Measurements from ENCODE around the gene HOXC6.

Gene HOXC6

DNA sequence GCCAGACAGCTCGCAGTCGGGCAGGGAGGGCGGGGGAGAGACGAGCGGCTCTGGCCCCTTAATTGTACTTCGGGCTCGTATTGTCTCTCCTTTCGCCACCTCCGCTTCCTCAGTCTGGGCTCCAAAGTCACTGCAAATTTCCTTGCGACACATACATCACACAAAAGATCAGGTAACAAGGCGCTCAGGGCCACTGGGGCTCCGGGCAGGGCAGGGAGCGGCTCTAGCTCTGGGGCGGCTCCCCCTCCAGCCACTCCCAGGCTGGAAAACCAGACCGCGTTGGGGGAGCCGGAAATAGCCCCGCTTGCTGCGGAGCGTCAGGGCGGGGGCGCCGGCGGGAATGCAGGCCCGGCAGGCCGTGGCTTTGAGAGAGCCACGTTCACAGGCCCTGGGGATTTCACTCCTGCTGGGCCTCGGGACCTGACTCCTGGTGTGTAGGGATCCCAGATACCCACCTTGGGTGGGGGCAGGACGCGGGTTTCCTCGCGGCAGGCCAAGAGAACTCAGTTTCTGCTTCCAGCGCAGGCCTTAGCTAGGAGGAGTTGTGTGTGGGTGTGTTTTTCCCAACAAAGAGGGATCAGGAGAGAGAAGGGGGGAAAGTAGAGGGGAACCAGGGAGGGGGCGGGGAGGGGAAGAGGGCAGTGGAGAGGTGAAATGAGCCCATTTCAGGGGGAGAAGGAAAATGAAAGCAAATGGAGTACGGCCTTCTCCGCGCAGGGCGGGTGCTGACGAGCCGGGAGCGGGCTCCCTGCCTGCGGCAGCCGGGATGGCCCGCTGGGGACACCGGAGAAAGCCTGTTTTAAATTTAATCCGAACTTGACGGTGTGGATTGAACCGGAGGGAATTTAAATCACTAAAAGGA lies 32.6 kb upstream of the HOXC6 start:
- H3K4me3 ChIP-seq (ENCODE audit: low read depth, low read length), result peak overlapping the region; percentile 17
- in situ Hi-C loops (cut with HindIII; ENCODE audit: low sequenced_read_pairs), result no loop called here

DNA sequence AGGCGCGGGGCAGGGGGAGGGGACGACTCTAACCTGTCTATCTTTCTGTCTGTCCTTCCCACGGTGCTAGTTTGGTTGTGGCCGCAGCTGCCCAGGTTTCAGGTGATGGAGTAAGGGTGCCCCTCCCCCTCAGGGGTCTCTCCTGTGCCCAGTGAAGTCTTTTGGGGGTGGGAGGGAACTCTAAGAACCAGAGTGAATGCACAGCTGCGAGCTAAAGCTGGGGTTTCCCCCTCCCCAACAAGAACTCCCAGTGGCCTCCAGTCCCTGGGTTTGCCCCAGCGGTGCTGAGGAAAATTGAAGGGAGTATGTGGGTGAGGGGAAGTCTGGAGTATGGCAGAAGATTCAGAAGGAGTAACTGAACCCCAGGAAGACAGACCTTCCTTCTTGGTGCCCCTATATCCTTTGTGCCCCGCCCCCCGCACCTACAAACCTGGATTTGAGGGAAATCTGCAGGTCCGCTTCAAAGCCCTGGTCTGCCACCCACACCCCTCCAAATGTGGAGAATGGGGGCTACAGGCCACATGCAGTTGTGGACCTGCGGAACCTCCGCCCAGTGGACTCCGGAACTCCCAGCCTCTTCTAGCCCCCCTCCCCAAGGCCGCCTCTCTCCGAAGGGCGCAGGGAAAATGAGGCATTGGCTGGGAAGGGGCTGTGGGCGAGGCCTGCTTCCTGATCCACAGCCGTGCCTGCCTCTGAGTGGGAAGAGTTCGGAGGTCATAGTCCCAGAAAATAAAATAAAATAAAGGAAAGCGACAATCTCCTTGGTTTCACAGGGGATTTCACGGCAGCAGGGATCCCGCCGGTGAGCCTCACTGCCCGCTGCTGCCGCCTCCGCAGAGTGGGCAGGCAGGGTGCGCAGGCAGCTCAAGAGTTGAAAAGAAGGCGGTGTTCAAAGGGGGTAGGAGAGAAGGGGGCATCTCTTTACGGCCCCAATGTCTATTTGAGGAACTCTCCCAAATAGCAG lies 31.7 kb upstream of the HOXC6 start:
- in situ Hi-C loops (cut with HindIII; ENCODE audit: low sequenced_read_pairs), result no loop called here
- no peak for DNase-seq (ENCODE audit: low read depth)
- TF ChIP-seq, protein P1, sequence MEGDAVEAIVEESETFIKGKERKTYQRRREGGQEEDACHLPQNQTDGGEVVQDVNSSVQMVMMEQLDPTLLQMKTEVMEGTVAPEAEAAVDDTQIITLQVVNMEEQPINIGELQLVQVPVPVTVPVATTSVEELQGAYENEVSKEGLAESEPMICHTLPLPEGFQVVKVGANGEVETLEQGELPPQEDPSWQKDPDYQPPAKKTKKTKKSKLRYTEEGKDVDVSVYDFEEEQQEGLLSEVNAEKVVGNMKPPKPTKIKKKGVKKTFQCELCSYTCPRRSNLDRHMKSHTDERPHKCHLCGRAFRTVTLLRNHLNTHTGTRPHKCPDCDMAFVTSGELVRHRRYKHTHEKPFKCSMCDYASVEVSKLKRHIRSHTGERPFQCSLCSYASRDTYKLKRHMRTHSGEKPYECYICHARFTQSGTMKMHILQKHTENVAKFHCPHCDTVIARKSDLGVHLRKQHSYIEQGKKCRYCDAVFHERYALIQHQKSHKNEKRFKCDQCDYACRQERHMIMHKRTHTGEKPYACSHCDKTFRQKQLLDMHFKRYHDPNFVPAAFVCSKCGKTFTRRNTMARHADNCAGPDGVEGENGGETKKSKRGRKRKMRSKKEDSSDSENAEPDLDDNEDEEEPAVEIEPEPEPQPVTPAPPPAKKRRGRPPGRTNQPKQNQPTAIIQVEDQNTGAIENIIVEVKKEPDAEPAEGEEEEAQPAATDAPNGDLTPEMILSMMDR (IDR thresholded peaks at IDR 0.05; ENCODE audit: low read depth, low read length, missing control alignments), result no peak
- peak overlapping the region; percentile 17 for H3K4me3 ChIP-seq (ENCODE audit: low read depth, low read length)

More for the DNA sequence above, 32.6 kb upstream of the HOXC6 start:
- no peak for DNase-seq (ENCODE audit: low read depth)
- TF ChIP-seq, protein P1 (IDR thresholded peaks at IDR 0.05; ENCODE audit: low read depth, low read length, missing control alignments), result no peak

- H3K4me3 ChIP-seq (ENCODE audit: low read depth, low read length), result no peak overlapping the region
- in situ Hi-C loops (cut with HindIII; ENCODE audit: low sequenced_read_pairs), result no loop called here
- TF ChIP-seq, protein P1 (IDR thresholded peaks at IDR 0.05; ENCODE audit: low read depth, low read length, missing control alignments), result no peak
- no peak for DNase-seq (ENCODE audit: low read depth)
These were observed 30.8 kb upstream of the HOXC6 start for GRCh38 chr12:53997204-53998109.

DNA sequence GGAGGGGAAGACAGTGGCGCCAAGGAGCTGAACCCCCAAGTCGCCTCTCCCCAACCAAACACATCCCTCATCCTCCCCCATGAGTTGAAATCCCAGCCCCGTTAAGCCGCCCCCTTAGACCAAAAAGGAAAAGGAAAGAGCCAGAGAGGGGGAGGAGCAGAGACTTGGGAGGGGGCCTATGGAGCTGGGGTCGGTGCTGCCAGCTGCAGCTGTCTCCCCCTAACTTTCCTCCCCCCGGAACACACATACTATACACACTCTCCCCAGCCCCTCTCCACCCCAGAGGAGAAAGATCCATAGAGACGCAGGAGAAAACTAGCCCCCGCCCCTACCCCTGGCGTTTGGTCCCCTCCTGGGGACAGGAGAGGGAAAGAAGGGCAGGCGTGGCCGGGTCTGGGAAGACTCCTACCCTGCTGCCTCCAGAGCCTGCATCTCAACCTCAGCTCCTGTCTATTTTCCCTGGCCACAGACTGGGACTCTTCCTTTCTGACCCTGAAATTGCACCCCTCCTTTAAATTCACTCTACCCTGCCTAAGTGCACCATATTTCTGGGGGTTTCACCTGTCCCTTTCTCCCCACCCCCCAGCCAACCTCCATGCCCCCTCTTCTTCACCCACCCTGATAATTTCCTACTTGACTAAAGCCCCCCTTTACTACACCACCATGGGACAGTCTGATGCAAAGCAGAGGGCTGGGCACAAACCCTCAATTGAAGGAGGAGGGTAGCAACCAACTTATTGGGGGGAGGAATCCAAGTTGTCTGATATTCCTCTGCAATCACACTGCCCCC lies 29.9 kb upstream of the HOXC6 start:
- TF ChIP-seq, protein P1 (IDR thresholded peaks at IDR 0.05; ENCODE audit: low read depth, low read length, missing control alignments), result no peak
- H3K4me3 ChIP-seq (ENCODE audit: low read depth, low read length), result no peak overlapping the region
- no peak for DNase-seq (ENCODE audit: low read depth)
- in situ Hi-C loops (cut with HindIII; ENCODE audit: low sequenced_read_pairs), result no loop called here

GRCh38 chr12:53998900-53999236 lies 29.4 kb upstream of the HOXC6 start:
- H3K4me3 ChIP-seq (ENCODE audit: low read depth, low read length), result no peak overlapping the region
- in situ Hi-C loops (cut with HindIII; ENCODE audit: low sequenced_read_pairs), result no loop called here
- no peak for DNase-seq (ENCODE audit: low read depth)
- TF ChIP-seq, protein P1 (IDR thresholded peaks at IDR 0.05; ENCODE audit: low read depth, low read length, missing control alignments), result no peak

All from astrocyte of the cerebellum (primary cell).